ENCODE measurements around the gene PPP5C.
"Not testable (repeated sequence)": the region's sequence is repeated elsewhere in the genome, so short reads cannot be mapped to it uniquely, and the experiment has no call there.

PPP5C gene

GRCh38 chr19:46346821-46347571 is at the start of gene PPP5C:
PPP5C (plus strand) TSS chr19:46347087; CDS start chr19:46347097, 10 bp downstream.
- peak; percentile 74 to 84 for DNase-seq (ENCODE audit: low read depth in 2 of 2)

GRCh38 chr19:46297700-46298478 is 49.0 kb upstream of the PPP5C start:
- no peak for DNase-seq (ENCODE audit: low read depth in 2 of 2)

GRCh38 chr19:46298479-46299003 is 48.3 kb upstream of the PPP5C start:
- DNase-seq (ENCODE audit: low read depth in 2 of 2) = no peak

- DNase-seq (ENCODE audit: low read depth in 2 of 2) = no peak
Observed at GRCh38 chr19:46299004-46299509, 47.8 kb upstream of the PPP5C start.

GRCh38 chr19:46299695-46300094 is 47.2 kb upstream of the PPP5C start:
- DNase-seq (ENCODE audit: low read depth in 2 of 2) = no peak

- DNase-seq (ENCODE audit: low read depth in 2 of 2) = no peak
Observed at GRCh38 chr19:46303322-46303690, 43.6 kb upstream of the PPP5C start.

- peak in 1 of 2 donors; percentile 2 for DNase-seq (ENCODE audit: low read depth in 2 of 2)
Observed at GRCh38 chr19:46303691-46304397, 43.0 kb upstream of the PPP5C start.

GRCh38 chr19:46306501-46306900 is 40.4 kb upstream of the PPP5C start:
- no peak for DNase-seq (ENCODE audit: low read depth in 2 of 2)

GRCh38 chr19:46308510-46308909 is 38.4 kb upstream of the PPP5C start:
- no peak for DNase-seq (ENCODE audit: low read depth in 2 of 2)

- DNase-seq (ENCODE audit: low read depth in 2 of 2) = no peak
Observed at GRCh38 chr19:46309056-46309455, 37.8 kb upstream of the PPP5C start.

GRCh38 chr19:46311444-46311843 is 35.4 kb upstream of the PPP5C start:
- no peak for DNase-seq (ENCODE audit: low read depth in 2 of 2)

GRCh38 chr19:46313540-46314469 is 33.1 kb upstream of the PPP5C start:
- not testable (repeated sequence) for DNase-seq (ENCODE audit: low read depth in 2 of 2)

GRCh38 chr19:46317339-46317738 is 29.5 kb upstream of the PPP5C start:
- DNase-seq (ENCODE audit: low read depth in 2 of 2) = no peak

GRCh38 chr19:46319613-46320012 is 27.3 kb upstream of the PPP5C start:
- no peak for DNase-seq (ENCODE audit: low read depth in 2 of 2)

GRCh38 chr19:46320559-46320958 is 26.3 kb upstream of the PPP5C start:
- no peak for DNase-seq (ENCODE audit: low read depth in 2 of 2)

- no peak for DNase-seq (ENCODE audit: low read depth in 2 of 2)
Observed at GRCh38 chr19:46321653-46322052, 25.2 kb upstream of the PPP5C start.

- not testable (repeated sequence) for DNase-seq (ENCODE audit: low read depth in 2 of 2)
Observed at GRCh38 chr19:46323227-46323626, 23.7 kb upstream of the PPP5C start.

- no peak for DNase-seq (ENCODE audit: low read depth in 2 of 2)
Observed at GRCh38 chr19:46324277-46324676, 22.6 kb upstream of the PPP5C start.

- DNase-seq (ENCODE audit: low read depth in 2 of 2) = no peak
Observed at GRCh38 chr19:46326608-46327007, 20.3 kb upstream of the PPP5C start.

- DNase-seq (ENCODE audit: low read depth in 2 of 2) = no peak
Observed at GRCh38 chr19:46328079-46328478, 18.8 kb upstream of the PPP5C start.
